Ammon's horn (tissue), 1 donor: ENCODE results near the gene MIPOL1.
"Not testable (repeated sequence)": the region's sequence is repeated elsewhere in the genome, so short reads cannot be mapped to it uniquely, and the experiment has no call there.

Source experiments
- DNase-seq: peaks from one replicate; pipeline ENCODE4 v3.0.0-alpha.2; 2016; ENCODE audit warnings: low spot score

The MIPOL1 gene

DNA sequence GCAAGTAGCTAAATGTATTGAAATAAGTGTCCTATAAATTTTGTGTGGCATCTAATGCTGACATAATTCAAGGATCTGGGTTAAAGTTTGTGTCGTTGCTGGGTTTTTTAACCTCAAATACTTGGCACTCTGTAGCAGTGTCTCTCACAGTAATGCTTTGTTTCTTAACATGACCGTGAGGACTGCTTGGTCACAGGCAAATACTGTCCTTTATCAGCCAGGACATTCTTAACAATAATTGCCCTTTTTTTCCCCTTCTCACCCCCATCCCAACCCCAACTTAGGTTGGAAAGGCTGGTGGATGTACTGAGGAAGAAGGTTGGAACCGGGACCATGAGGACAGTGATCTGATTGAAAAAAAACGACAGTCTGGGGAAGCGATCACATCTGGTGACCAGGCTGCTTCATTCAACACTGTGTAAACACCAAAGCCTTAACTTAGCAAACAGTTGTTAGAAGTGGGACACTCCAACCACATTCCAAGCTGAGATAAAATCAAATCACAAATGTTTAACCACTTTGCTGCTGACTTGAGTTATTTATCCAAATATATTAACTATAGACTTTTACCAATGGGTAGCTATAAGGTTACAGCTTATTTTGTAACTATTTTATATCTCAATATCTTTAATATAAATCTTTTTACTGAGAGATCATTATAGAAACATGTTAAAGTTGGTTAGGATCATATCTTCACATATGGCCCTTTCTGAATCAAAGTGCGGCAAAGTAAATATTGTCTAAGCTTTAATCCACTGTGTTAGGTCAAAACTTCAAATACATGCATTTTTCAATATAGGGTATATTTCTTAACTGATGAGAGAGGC is 349.1 kb downstream of the MIPOL1 start:
- DNase-seq: no peak

DNA sequence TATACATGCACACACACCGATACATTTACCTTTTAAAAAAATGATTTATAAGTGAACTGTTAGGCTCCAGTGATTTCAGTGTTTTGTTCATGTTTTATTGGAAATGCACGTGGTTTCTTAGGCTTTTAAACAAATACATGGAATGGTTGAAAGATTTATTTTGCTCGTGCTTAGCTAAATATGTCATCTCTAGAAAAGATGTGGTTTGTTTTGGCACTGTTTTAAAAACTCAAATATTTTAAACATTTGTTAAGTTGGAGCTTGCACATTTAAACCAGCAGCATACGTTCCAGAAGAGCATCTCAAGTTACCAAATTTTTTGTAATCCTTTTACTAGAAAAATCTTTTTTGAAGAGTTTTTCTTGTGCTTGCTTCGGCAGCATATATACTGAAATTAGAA is 352.8 kb downstream of the MIPOL1 start:
- no peak for DNase-seq

DNA sequence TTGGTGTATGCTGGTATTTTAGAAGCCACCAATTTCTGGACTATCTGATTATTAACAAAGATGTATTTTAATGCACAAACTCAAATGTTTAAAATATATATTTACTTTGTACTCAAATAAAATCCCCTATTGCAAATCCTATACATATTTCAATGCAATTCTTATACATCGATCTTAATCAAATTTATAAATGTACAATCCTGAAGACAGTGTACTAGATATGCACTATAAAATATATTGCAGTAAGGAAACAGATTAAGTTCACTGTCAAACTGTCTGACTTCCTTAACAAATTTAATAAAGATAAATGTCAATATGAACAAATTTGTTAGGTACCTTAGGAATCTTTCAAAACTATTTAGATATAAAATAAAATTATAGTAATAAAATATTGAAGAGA is 353.4 kb downstream of the MIPOL1 start:
- DNase-seq: no peak

DNA sequence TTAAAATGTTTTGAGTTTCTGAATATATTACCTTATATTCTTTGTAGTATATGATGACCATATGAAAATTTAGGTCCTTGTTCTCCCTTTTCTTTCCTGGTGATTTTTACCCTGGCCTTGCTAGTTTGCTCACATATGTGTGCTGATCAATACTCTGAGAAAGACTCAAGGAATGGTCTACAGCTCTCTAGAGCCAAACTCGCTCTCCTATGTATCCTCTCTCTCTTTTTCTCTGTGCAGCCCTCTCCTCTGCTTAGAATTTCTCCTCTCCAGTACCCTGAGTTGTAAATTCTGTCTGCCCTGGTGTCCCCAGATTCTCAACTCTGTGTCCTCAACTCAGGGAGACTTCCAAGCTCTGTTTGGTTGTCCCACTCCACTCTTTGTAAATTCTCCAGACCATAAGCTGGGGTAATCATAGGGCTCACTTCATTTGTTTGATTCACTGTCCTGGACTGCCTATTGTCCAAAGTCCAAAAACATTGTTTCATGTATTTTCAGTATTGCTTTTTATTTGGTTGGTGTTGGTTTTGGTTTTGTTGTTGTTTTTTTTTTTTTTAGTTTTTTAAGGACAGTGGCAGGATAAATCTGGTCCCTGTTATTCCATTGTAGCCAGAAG is 356.3 kb downstream of the MIPOL1 start:
- DNase-seq: no peak

DNA sequence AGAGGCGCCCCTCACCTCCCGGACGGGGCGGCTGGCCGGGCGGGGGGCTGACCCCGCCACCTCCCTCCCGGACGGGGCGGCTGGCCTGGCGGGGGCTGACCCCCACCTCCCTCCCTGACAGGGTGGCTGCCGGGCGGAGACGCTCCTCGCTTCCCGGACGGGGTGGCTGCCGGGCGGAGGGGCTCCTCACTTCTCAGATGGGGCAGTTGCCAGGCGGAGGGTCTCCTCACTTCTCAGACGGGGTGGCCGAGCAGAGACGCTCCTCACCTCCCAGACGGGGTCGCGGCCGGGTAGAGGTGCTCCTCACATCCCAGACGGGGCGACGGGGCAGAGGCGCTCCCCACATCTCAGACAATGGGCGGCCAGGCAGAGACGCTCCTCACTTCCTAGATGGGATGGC is 357.9 kb downstream of the MIPOL1 start:
- DNase-seq: not testable (repeated sequence)

DNA sequence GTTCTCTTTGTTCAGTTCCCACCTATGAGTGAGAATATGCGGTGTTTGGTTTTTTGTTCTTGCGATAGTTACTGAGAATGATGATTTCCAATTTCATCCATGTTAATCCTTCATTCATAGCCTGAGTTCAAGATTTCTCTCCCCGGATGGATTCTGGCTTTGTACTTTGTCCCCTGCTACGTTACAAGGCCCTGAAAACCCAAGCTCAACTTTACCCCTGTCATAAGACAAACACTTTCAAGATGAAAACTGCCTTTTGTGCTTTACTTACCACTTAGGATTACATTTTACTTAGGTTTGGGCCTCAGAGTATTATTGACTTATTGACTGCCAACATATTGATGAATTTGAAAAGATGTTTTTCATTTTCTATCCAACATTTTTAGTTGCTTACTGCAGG is 361.0 kb downstream of the MIPOL1 start:
- no peak for DNase-seq

DNA sequence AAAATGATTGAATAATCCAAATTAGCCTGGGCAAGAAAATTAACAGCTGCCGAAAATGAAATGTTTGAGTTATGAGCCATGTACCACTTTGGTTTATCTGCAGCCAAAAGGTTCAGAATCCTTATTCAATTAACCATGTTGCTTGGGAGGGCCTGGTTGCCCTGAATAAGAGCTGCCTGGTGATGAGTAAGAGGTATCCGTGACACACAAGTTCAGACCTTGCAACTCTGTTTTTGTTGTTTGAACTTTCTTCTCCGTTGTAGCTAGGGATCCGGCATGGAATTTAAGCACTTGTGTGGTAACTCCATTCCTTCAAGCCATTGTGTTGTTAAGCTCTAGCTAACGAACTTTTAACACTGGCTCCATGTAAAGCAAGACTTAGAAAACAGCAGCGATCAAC is 361.6 kb downstream of the MIPOL1 start:
- no peak for DNase-seq

DNA sequence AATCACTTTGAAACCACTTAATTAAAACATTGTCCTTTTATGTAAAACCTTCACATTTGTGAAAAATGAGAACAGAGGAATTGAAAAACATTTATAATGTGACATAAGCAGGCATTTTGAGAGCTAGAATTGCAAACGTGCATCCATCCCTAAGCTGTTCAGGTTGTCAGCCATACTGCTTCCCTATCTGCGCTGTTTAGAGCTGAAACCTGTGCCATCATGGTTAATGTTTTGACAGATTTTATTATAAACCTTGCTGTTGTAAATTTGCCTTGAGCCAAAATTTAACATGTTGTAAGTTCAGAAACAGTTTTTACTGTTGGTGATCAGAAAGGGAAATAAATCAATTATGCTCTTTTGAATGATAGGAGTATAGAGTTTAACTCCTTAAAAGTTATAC is 365.5 kb downstream of the MIPOL1 start:
- DNase-seq: no peak

DNA sequence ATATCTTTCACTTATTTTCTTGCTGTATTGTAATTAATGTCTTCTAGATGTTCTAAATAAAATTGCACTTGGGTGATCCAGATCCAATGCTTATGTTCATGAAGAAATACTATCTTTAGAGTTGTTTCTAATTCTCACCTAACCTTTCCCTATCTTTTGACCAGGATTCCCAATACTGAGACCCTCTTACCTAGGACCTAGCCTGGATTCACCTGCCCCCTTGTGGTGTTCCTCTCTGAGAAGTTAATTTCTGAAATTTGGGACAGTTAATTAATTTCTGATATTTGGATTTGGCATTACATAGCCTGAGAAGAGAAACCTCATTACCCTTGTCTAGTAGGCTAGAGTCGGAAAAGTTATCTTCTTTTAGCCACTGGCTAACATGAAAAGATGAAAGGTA is 367.8 kb downstream of the MIPOL1 start:
- no peak for DNase-seq

DNA sequence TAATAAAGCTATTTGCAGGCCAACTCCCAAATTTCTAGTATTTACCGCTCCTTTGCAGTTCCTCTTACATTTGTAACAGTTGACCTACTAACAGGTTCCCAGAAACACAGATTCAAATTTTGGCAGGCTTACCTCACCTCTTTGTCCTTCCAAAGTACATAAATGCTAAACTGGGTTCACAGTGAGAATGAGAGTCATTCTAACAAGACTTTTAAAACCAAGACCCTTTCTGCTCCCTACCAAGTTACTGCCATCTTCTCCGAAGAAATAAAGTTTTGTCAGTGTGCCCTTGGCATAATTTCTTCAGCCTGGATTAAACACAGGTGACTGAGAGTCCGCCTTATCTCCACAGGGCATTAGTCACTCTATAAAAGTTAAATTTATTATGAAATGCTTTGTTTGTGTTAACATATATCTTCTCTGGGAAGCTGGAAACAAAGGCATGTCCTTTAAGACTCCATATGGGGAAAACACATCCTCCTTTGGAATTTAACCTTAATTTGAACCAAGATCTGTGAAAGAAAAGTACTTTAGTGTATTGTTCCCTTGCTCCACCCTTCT is 369.2 kb downstream of the MIPOL1 start:
- no peak for DNase-seq

DNA sequence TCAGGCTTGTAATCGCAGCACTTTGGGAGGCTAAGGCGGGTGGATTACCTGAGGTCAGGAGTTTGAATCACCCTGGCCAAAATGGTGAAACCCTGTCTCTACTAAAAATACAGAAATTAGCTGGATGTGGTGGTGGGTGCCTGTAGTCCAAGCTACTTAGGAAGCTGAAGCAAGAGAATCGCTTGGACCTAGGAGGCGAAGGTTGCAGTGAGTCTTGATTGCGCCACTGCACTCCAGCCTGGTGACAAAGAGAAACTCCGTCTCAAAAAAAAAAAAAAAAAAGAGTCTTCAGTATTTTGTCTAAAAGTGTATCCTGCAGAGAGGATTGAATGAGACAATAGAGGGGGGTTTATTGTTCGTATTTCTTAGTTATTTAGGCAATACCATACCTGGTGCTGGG is 372.0 kb downstream of the MIPOL1 start:
- DNase-seq: no peak

DNA sequence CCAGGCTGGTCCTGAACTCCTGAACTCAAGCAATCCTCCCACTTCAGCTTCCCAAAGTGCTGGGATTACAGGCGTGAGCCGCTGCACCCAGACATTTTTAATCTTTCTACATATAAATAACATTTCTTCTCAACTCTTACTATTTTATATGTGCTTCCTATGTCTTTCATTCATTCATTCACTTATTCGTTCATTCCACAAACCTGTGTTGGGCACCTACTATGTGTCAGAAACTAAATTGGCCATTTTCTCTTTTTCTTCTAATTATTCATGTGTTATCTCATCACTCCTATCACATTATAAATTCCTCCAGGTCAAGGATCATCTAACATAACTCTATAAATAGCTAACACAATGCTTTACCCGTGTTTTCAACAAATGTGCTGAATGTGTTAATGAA is 373.7 kb downstream of the MIPOL1 start:
- DNase-seq: no peak

DNA sequence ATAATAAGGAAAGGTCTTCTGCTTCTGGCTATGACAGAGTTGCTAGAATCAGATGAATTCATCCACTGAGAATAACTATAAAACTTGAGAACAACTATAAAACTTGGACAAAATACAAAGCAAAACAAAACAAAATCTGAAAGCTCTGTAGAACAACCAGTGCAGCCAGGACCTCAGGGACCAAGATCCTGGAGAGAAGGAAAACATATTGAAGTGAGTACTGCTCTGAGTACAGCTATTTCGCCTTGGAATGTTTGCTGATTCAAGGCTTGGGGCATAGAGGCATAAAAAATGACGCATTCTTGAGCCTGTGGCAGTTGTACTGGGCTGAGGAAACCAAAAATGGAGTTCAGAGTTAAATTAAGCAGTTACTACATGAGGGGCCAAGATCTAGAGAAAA is 375.6 kb downstream of the MIPOL1 start:
- no peak for DNase-seq

DNA sequence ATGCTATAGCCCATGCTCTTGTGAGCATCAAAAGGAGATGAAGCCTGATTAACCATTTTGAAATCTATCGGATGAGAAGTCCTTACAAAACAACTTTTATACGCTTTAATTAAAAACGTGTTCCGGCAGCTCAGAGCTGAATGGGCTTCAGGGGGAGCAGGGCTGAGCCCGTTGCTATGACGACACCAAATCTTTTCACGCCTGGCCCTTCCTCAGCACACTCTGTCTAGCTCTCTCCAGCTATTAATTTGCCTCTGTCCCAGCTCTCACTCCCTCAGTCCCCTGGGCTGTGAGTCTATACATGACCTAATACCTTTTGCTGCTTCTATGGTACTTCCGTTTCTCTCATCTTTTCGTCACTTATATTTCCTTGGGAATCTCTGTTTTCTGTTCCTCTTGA is 381.5 kb downstream of the MIPOL1 start:
- no peak for DNase-seq

DNA sequence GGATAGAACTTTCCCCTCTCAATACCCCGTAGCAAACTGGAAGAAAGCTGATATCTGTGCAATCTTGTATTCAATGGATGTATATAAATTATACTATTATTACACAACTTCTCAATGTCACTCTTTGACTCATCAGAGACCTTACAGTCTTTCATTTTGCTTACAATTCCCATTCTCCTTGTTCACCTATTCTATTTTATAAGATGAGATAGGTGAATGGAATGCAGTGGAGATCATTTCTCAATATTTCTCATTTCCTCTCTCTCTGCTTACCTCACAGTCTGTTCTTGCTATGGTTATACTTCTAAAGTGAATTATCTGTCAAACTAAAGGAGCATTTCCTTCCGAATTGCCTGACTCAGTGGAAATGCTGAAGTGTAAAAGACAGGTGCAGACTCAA is 382.4 kb downstream of the MIPOL1 start:
- no peak for DNase-seq

DNA sequence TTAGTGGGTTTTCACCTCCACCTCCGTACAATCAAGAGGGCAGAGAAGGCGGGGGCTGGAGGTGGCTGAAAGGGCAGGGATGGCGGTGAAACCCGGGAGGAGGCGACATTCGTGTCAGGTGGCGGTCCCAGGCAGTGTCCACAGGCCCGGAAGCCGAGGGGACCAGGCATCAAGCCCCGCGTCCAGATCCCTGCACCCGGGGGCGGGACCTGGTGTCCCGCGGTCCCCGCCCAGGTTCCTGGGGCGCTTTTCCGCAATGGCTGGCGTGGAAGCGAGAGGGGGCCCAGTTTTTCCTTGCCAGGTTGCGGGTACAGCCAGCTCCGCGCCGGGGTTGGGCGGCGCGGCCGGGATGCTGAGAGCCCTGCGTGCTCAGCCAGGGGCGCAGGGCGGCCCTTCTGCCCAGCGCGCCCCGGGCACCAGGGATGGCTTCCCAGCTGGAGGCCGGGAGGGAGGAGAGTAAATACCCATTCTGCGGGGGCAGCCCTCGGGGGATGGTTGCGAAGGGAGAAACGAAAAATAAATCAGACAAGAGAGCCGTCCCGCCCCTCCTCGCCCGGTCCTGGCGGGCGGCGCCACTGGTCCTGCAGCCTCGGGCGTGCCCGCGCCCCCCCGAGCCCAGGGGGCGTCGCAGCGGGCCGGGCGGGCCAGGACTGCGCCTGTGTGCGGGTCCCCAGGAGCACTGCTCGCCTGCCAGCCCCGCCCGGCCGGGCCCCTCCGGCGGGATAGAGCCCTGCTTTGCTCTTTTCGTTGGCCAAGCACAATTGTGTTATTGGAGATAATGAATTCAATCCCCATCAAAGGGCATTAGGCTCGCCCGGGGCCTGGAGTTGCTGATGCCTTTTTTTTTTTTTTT is 385.8 kb downstream of the MIPOL1 start:
- no peak for DNase-seq

DNA sequence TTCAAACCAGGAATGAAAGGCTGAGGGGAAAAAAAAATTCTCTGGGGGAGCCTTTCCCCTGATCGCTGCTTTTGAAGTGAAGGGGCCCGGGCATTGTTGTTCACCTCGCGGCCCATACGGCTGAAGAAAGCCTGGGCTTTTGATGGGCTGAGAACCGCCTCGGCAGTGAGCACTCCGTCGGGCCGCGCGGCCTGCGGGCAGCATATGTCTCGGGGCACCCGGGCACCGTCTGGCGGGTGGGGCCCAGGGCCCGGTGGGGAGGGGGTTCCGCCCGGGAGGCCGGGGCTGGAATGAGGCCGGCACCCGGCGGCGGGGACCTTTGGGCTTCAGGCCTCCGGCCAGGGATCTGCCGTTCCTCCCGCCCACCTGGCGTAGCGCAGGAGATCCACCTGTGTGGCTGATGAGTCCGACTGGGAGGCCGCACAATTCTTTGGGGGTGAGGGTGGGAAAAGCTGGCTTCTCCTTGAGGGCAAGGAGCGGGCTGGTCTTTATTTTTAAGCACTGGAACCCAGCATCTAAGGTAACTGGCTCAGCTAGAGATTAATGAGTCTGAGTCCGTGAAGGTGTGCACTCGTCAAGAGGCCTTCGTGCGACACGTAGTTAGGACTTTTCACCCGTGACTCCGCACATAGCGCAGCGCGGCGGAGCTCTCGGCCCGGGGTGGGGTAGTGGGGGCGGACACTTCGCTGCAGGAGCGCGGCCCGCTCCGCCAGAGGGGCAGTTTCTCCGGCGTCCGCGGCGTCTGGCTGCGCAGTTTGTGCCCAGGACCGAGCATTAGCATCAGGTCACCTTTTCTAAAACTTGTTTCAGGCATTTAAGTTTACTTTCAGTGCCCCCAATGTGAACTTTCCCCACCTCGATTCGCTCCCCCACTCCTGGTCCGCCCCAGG is 386.7 kb downstream of the MIPOL1 start:
- DNase-seq: no peak

DNA sequence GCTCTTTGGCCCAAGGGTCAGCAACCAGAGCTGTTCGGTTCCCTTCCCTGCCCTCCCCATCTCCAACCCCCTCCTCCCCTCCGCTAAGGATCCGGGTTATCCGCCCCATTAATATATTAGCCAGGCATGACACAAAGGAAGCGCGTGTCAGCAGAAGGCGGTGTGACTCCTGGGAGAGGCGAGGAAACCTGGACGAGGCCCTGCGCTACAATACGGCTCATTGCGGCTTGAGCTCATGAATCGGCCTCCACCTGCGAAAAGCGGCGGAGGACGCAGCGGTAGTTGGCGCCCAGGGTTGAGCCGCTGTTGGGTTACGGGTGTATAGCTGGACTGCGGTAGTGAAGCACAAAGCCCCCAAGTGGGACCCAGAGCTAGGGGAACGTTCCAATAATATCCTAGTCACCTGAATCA is 387.4 kb downstream of the MIPOL1 start:
- DNase-seq: no peak

DNA sequence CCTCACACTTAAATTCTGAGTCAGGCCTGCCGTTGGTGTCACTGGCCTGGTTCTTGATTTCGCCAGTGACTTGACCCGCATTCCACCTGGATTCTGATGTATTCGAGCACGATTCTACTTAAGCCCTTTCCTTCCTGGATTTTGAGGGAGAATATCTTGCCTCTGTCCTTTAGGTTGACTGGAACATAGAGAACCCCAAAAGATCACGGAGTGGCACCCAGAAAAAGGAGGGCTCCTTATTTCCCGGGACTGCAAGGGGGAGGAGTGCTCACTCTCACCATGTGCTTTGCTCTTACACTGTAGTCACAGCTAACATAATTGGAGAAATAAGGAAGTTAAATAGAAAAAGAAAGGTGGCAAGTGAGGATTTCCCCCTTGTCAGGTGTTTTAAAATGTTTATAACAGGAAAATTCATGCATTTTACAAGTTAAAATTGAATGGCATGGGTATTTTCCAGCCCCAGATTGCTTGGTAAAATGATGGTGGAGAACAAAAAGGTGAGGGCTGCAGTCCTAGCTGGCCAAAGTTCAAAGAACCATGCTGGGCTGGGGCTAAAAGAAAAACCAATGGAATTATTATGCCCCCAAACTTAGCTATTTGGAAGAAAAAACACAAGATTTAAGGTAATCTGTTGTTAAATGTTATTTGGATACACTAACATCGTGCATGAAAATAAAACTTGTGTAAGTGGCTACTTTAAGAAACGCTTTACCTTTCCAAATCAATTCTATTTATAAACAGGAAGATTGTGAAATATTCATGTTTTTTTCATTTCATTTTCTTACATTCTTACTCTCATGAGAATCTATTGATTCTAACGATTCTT is 388.4 kb downstream of the MIPOL1 start:
- no peak for DNase-seq

DNA sequence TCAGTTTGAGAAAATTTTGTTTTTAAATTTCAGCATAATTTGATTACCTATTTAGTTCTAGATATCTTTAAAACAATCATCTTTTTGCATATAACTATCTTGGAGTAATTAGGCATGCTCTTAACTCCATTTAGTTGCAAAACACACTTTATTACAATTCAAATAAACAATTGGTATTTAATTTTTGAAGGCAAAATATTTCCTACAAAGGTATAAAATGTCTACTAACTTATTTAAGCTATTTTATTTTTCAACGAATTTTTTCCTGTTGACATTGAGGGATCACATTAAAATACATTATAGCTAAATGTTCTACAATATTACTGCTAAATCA is 389.0 kb downstream of the MIPOL1 start:
- DNase-seq: no peak
